IMR-90 (cell line): ENCODE results near the gene RAP2C. TPM values are rescaled to one million over a fixed set of nuclear protein-coding genes. Genes with fewer than 3 reads are reported as not detected.

Source experiments
- ATAC-seq: fragments of 200-7000 bp; cut with Tn5 transposase; 2 replicates; pipeline ENCODE4 v1.9.1; 2020; ENCODE audit warnings: low read depth, mild to moderate bottlenecking, moderate library complexity
- BruUV-seq: library from RNA; stranded (reverse); fragments of 400-500 nt; replicated peaks from 2 replicates; lab custom pipeline; 2021; lab: Mats Ljungman, UMichigan
- CTCF ChIA-PET: fragments of 300-600 bp; formaldehyde crosslinking; extraction: SDS; loops from one replicate; lab custom pipeline; 2021; ENCODE audit warnings: antibody characterized with exemption; lab: Yijun Ruan, JAX
- POLR2A ChIA-PET: fragments of 300-600 bp; sonication (Branson Sonifier 250); formaldehyde crosslinking; loops from one replicate; lab custom pipeline; 2022; ENCODE audit warnings: antibody characterized with exemption; ENCODE audit not compliant: unreplicated experiment; lab: Charles Lee
- DNase-seq: peaks from one replicate; pipeline ENCODE4 v3.0.0; 2013
- H2AFZ ChIP-seq: replicated peaks from 2 replicates; pipeline ENCODE3; 2013; ENCODE audit warnings: low read length, mild to moderate bottlenecking; ENCODE audit not compliant: poor library complexity
- H2AK5ac ChIP-seq: 2 replicates; pipeline ENCODE4 v1.6.1; 2013; ENCODE audit warnings: low read depth, low read length, inconsistent platforms
- H2AK9ac ChIP-seq: replicated peaks from 2 replicates; pipeline ENCODE3; 2013; ENCODE audit warnings: mild to moderate bottlenecking, low read depth, low read length, moderate library complexity; ENCODE audit not compliant: poor library complexity
- H2BK120ac ChIP-seq: 2 replicates; pipeline ENCODE4 v1.6.1; 2013; ENCODE audit warnings: low read depth, low read length, inconsistent platforms
- H2BK15ac ChIP-seq: 3 replicates; pipeline ENCODE4 v1.6.1; 2013; ENCODE audit warnings: low read depth, low read length, inconsistent platforms
- H2BK20ac ChIP-seq: 2 replicates; pipeline ENCODE4 v1.6.1; 2013; ENCODE audit warnings: low read depth, mild to moderate bottlenecking, inconsistent platforms, low read length, moderate library complexity
- H2BK5ac ChIP-seq: 2 replicates; pipeline ENCODE4 v1.6.1; 2013; ENCODE audit warnings: mild to moderate bottlenecking, low read depth, low read length, inconsistent platforms; ENCODE audit not compliant: poor library complexity, severe bottlenecking
- H3K14ac ChIP-seq: replicated peaks from 2 replicates; pipeline ENCODE4 v1.6.1; 2013; ENCODE audit warnings: low read depth, low read length, inconsistent platforms
- H3K18ac ChIP-seq: 2 replicates; pipeline ENCODE4 v1.6.1; 2013; ENCODE audit warnings: low read depth, low read length, control low read depth
- H3K23ac ChIP-seq: 2 replicates; pipeline ENCODE4 v1.6.1; 2013; ENCODE audit warnings: low read depth, low read length, inconsistent platforms
- H3K27ac ChIP-seq: 2 replicates; pipeline ENCODE4 v1.5.1; 2013; ENCODE audit warnings: mild to moderate bottlenecking, control low read depth, low read length; ENCODE audit not compliant: insufficient read depth
- H3K27me3 ChIP-seq: 2 replicates; pipeline ENCODE4 v1.6.1; 2013; ENCODE audit warnings: low read length; ENCODE audit not compliant: control insufficient read depth, insufficient read depth
- H3K36me3 ChIP-seq: 2 replicates; pipeline ENCODE4 v1.6.1; 2013; ENCODE audit warnings: low read length, mixed read lengths; ENCODE audit not compliant: control insufficient read depth, insufficient read depth
- H3K4ac ChIP-seq: 2 replicates; pipeline ENCODE4 v1.6.1; 2013; ENCODE audit warnings: low read depth, low read length, inconsistent platforms
- H3K4me1 ChIP-seq: 2 replicates; pipeline ENCODE4 v1.6.1; 2013; ENCODE audit warnings: low read length, mixed read lengths; ENCODE audit not compliant: control insufficient read depth, insufficient read depth
- H3K4me2 ChIP-seq: 2 replicates; pipeline ENCODE4 v1.6.1; 2013; ENCODE audit warnings: low read depth, mild to moderate bottlenecking, control low read depth, low read length, moderate library complexity
- H3K4me3 ChIP-seq: 2 replicates; pipeline ENCODE4 v1.5.1; 2013; ENCODE audit warnings: low read depth, mild to moderate bottlenecking, control low read depth, low read length, moderate library complexity; ENCODE audit not compliant: insufficient read depth
- H3K56ac ChIP-seq: 2 replicates; pipeline ENCODE4 v1.6.1; 2013; ENCODE audit warnings: low read length, inconsistent platforms; ENCODE audit not compliant: insufficient read depth; ENCODE audit errors: extremely low read depth
- H3K79me1 ChIP-seq, 2 experiments: 2 replicates each; pipeline ENCODE4 v1.6.1; 2013; ENCODE audit warnings: low read length in 2 of 2, inconsistent platforms in 1 of 2, low read depth in 1 of 2
- H3K9ac ChIP-seq: 2 replicates; pipeline ENCODE4 v1.6.1; 2013; ENCODE audit warnings: low read depth, low read length, control low read depth
- H3K9me1 ChIP-seq: 2 replicates; pipeline ENCODE4 v1.6.1; 2013; ENCODE audit warnings: low read length, inconsistent platforms; ENCODE audit not compliant: insufficient read depth
- H3K9me3 ChIP-seq: 2 replicates; pipeline ENCODE4 v1.6.1; 2013; ENCODE audit warnings: low read length; ENCODE audit not compliant: control insufficient read depth, insufficient read depth
- H4K20me1 ChIP-seq: 2 replicates; pipeline ENCODE4 v1.6.1; 2013; ENCODE audit warnings: low read length, inconsistent platforms; ENCODE audit not compliant: insufficient read depth
- H4K5ac ChIP-seq: 2 replicates; pipeline ENCODE4 v1.6.1; 2013; ENCODE audit warnings: mild to moderate bottlenecking, low read depth, low read length, control low read depth
- H4K8ac ChIP-seq, 2 experiments: 2 replicates each; pipeline ENCODE4 v1.6.1; 2013; ENCODE audit warnings: low read depth in 2 of 2, low read length in 2 of 2, control low read depth in 1 of 2, inconsistent platforms in 1 of 2
- H4K91ac ChIP-seq: 2 replicates; pipeline ENCODE4 v1.6.1; 2013; ENCODE audit warnings: low read depth, low read length, inconsistent platforms; ENCODE audit not compliant: insufficient read depth
- BHLHE40 ChIP-seq: fragments of 150-350 bp; IDR thresholded peaks from 2 replicates; pipeline ENCODE4 v1.6.1; 2016; ENCODE audit warnings: mild to moderate bottlenecking, low read depth, low read length
- CEBPB ChIP-seq: IDR thresholded peaks from 2 replicates; pipeline ENCODE4 v1.6.1; 2012; ENCODE audit warnings: low read depth, low read length, improper control_type of control experiment
- CHD1 ChIP-seq: IDR thresholded peaks from 2 replicates; pipeline ENCODE4 v1.6.1; 2012; ENCODE audit warnings: low read depth, low read length, improper control_type of control experiment
- FOS ChIP-seq: fragments of 150-350 bp; IDR thresholded peaks from 2 replicates; pipeline ENCODE4 v1.6.1; 2016; ENCODE audit warnings: low read depth, low read length
- MAFK ChIP-seq: IDR thresholded peaks from 2 replicates; pipeline ENCODE4 v1.6.1; 2012; ENCODE audit warnings: low read depth, low read length, improper control_type of control experiment
- MAZ ChIP-seq: IDR thresholded peaks from 2 replicates; pipeline ENCODE4 v1.6.1; 2012; ENCODE audit warnings: low read depth, mild to moderate bottlenecking, low read length, improper control_type of control experiment, moderate library complexity, borderline replicate concordance
- MXI1 ChIP-seq: IDR thresholded peaks from 2 replicates; pipeline ENCODE4 v1.6.1; 2012; ENCODE audit warnings: low read depth, mild to moderate bottlenecking, low read length, moderate library complexity, borderline replicate concordance
- NFE2L2 ChIP-seq: fragments of 150-350 bp; IDR thresholded peaks from 2 replicates; pipeline ENCODE4 v1.6.1; 2016; ENCODE audit warnings: low read depth, mild to moderate bottlenecking, low read length
- POLR2A ChIP-seq: IDR thresholded peaks from 2 replicates; pipeline ENCODE4 v1.6.1; 2012; ENCODE audit warnings: mild to moderate bottlenecking, low read depth, low read length
- RAD21 ChIP-seq: IDR thresholded peaks from 2 replicates; pipeline ENCODE4 v1.6.1; 2012; ENCODE audit warnings: low read length, improper control_type of control experiment
- RCOR1 ChIP-seq: IDR thresholded peaks from 2 replicates; pipeline ENCODE4 v1.6.1; 2012; ENCODE audit warnings: mild to moderate bottlenecking, low read length, improper control_type of control experiment; ENCODE audit not compliant: insufficient replicate concordance
- RFX5 ChIP-seq: IDR thresholded peaks from 2 replicates; pipeline ENCODE4 v1.8.0; 2012; ENCODE audit warnings: low read depth, mild to moderate bottlenecking, low read length, moderate library complexity
- SMC3 ChIP-seq: fragments of 150-350 bp; IDR thresholded peaks from 2 replicates; pipeline ENCODE4 v1.6.1; 2016; ENCODE audit warnings: low read depth, mild to moderate bottlenecking, antibody characterized with exemption, low read length, moderate library complexity
- WGBS, 2 experiments: methylation state at CpG; one replicate each; pipeline versions ENCODE4 v1.1.5 to v1.1.7; 2013; ENCODE audit warnings: missing lambda C conversion rate in 2 of 2; ENCODE audit not compliant: insufficient read length in 1 of 2; ENCODE audit errors: extremely low coverage in 2 of 2; 5-methylcytosine and 5-hydroxymethylcytosine counted together
- dilution Hi-C: fragments of 300-500 bp; cut with HindIII; formaldehyde crosslinking; loops from one replicate; pipeline ENCODE4 v1.14.3; 2018; ENCODE audit warnings: low sequenced_read_pairs; ENCODE audit not compliant: unreplicated experiment
- in situ Hi-C: fragments of 300-500 bp; cut with MboI; formaldehyde crosslinking; loops from 3 replicates; pipeline ENCODE4 v1.14.3; 2019; ENCODE audit warnings: low sequenced_read_pairs, inconsistent platforms, mixed read lengths
- intact Hi-C: fragments of 100-400 bp; cut with micrococcal nuclease; formaldehyde crosslinking; loops from 2 replicates; pipeline ENCODE4 v1.10.0; 2022
- polyA plus RNA-seq, 3 experiments: library from polyadenylated mRNA; depleted of rRNA; stranded (reverse); fragments of >200 nt; gene quantifications; 2 replicates each; pipeline ENCODE4 v1.2.3, GENCODE V29; 2012; ENCODE audit warnings: low replicate concordance in 1 of 3
- total RNA-seq: library from RNA; depleted of rRNA; stranded (reverse); fragments of >200 nt; gene quantifications from 2 replicates; pipeline ENCODE4 v1.2.3, GENCODE V29; 2012
- TF ChIP-seq, protein P1 (sequence below): conservative IDR thresholded peaks from 2 replicates; pipeline ENCODE4 v1.5.1; 2012; ENCODE audit warnings: mild to moderate bottlenecking, low read depth, low read length, improper control_type of control experiment
- TF ChIP-seq, protein P2 (sequence below): fragments of 150-350 bp; IDR thresholded peaks from 2 replicates; pipeline ENCODE4 v1.6.1; 2016; ENCODE audit warnings: low read depth, mild to moderate bottlenecking, low read length, moderate library complexity, borderline replicate concordance
- TF ChIP-seq, protein P3 (sequence below): fragments of 150-350 bp; IDR thresholded peaks from 2 replicates; pipeline ENCODE4 v1.6.1; 2017; ENCODE audit warnings: mild to moderate bottlenecking, antibody characterized with exemption, low read length, low read depth

RAP2C gene
- total and polyA plus RNA-seq, 2 of the 4 experiments (the other 2 are of a cell fraction): 7.6 to 24.9 TPM

- Histone ChIP-seq H2AFZ (no peak overlapping the region), H3K4me2 (no peak overlapping the region), H3K4ac (no peak overlapping the region), H3K27ac (no peak overlapping the region), H3K18ac (no peak overlapping the region), H3K4me3 (no peak overlapping the region), H3K36me3 (no peaks in the 10 kb centered on the region), H2AK5ac (no peak overlapping the region), H4K20me1 (no peaks in the 10 kb centered on the region), H3K14ac (no peak overlapping the region), H3K9ac (no peak overlapping the region), H2BK120ac (no peak overlapping the region), H2AK9ac (no peak overlapping the region), H3K9me3 (no peaks in the 10 kb centered on the region), H3K4me1 (no peaks in the 10 kb centered on the region), H2BK5ac (no peak overlapping the region), H4K5ac (no peak overlapping the region), H3K56ac (no peak overlapping the region), H4K91ac (no peak overlapping the region), H2BK20ac (no peak overlapping the region), H3K23ac (no peak overlapping the region), H3K9me1 (no peaks in the 10 kb centered on the region), H3K27me3 (peaks cover 9% of the 10 kb centered on the region), H3K79me1 (no peaks in the 10 kb centered on the region), H2BK15ac (no peak overlapping the region), H4K8ac (no peak overlapping the region)
- in situ Hi-C loops (no loop called here), intact Hi-C loops (no loop called here), dilution Hi-C loops (no loop called here)
- DNase-seq (no peak), ATAC-seq (no peak)
- TF ChIP-seq, protein P1, sequence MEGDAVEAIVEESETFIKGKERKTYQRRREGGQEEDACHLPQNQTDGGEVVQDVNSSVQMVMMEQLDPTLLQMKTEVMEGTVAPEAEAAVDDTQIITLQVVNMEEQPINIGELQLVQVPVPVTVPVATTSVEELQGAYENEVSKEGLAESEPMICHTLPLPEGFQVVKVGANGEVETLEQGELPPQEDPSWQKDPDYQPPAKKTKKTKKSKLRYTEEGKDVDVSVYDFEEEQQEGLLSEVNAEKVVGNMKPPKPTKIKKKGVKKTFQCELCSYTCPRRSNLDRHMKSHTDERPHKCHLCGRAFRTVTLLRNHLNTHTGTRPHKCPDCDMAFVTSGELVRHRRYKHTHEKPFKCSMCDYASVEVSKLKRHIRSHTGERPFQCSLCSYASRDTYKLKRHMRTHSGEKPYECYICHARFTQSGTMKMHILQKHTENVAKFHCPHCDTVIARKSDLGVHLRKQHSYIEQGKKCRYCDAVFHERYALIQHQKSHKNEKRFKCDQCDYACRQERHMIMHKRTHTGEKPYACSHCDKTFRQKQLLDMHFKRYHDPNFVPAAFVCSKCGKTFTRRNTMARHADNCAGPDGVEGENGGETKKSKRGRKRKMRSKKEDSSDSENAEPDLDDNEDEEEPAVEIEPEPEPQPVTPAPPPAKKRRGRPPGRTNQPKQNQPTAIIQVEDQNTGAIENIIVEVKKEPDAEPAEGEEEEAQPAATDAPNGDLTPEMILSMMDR: no peak
- no peak for TF ChIP-seq MAZ
- TF ChIP-seq RCOR1: no peak
- no peak for TF ChIP-seq FOS
- TF ChIP-seq RAD21: no peak
- no peak for TF ChIP-seq MAFK
- TF ChIP-seq RFX5: no peak
- TF ChIP-seq CHD1: no peak
- TF ChIP-seq MXI1: no peak
- TF ChIP-seq, protein P2, sequence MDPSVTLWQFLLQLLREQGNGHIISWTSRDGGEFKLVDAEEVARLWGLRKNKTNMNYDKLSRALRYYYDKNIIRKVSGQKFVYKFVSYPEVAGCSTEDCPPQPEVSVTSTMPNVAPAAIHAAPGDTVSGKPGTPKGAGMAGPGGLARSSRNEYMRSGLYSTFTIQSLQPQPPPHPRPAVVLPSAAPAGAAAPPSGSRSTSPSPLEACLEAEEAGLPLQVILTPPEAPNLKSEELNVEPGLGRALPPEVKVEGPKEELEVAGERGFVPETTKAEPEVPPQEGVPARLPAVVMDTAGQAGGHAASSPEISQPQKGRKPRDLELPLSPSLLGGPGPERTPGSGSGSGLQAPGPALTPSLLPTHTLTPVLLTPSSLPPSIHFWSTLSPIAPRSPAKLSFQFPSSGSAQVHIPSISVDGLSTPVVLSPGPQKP: no peak
- TF ChIP-seq CEBPB: no peak
- TF ChIP-seq, protein P3, sequence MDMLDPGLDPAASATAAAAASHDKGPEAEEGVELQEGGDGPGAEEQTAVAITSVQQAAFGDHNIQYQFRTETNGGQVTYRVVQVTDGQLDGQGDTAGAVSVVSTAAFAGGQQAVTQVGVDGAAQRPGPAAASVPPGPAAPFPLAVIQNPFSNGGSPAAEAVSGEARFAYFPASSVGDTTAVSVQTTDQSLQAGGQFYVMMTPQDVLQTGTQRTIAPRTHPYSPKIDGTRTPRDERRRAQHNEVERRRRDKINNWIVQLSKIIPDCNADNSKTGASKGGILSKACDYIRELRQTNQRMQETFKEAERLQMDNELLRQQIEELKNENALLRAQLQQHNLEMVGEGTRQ: no peak
- TF ChIP-seq POLR2A: no peak
- TF ChIP-seq SMC3: no peak
- no peak for TF ChIP-seq BHLHE40
- no peak for TF ChIP-seq NFE2L2
- POLR2A ChIA-PET: no interaction called here
- CTCF ChIA-PET: no interaction called here
- BruUV-seq: no TSS peak
- no CpG with 5 or more reads among the region's 3 CpGs for WGBS, 2 experiments
These were observed 38.3 kb downstream of the RAP2C start for GRCh38 chrX:132180929-132181328.
